ENCODE measurements around the gene UNC5A. TPM values are rescaled to one million over a fixed set of nuclear protein-coding genes. Genes with fewer than 3 reads are reported as not detected.

Gene UNC5A
- total and polyA plus RNA-seq, 11 donors, result 0.09 to 0.43 (median 0.20) TPM; not detected in 7

- WGBS, 4 donors, result 72 to 77% (median 74%) methylated on average over 18 to 19 of the region's 19 CpGs
- intact Hi-C loops (cut with DNase I), result no loop called here
- ATAC-seq, result no peak
Measured at GRCh38 chr5:176857216-176857893, 47.0 kb downstream of the UNC5A start.

GRCh38 chr5:176857894-176858273 is 47.5 kb downstream of the UNC5A start:
- H3K27ac ChIP-seq, result no peak overlapping the region
- no peaks in the 10 kb centered on the region for H3K36me3 ChIP-seq
- ATAC-seq (no peak), DNase-seq (no peak)
- intact Hi-C loops (cut with DNase I), result no loop called here
- no peaks in the 10 kb centered on the region for H3K4me1 ChIP-seq
- peaks cover 0 to 39% (median 10%) of the 10 kb centered on the region in 9 donors for H3K27me3 ChIP-seq
- H3K4me3 ChIP-seq, result no peak overlapping the region
- no peaks in the 10 kb centered on the region for H3K9me3 ChIP-seq
- no peak for TF ChIP-seq POLR2A (IDR thresholded peaks at IDR 0.05)
- TF ChIP-seq CTCF (IDR thresholded peaks at IDR 0.05), result no peak
- WGBS, 4 donors, result 80 to 87% (median 83%) methylated on average over 4 to 11 of the region's 11 CpGs

More at GRCh38 chr5:176857216-176857893, 47.0 kb downstream of the UNC5A start:
- H3K4me1 ChIP-seq, result no peaks in the 10 kb centered on the region
- no peak for DNase-seq
- H3K27ac ChIP-seq, result no peak overlapping the region
- H3K27me3 ChIP-seq, result peaks cover 0 to 34% (median 5%) of the 10 kb centered on the region in 9 donors
- no peak overlapping the region for H3K4me3 ChIP-seq
- no peaks in the 10 kb centered on the region for H3K36me3 ChIP-seq
- TF ChIP-seq POLR2A (IDR thresholded peaks at IDR 0.05), result no peak
- TF ChIP-seq CTCF (IDR thresholded peaks at IDR 0.05), result no peak
- no peaks in the 10 kb centered on the region for H3K9me3 ChIP-seq

GRCh38 chr5:176859916-176860315 is 49.6 kb downstream of the UNC5A start:
- Histone ChIP-seq H3K4me1 (no peaks in the 10 kb centered on the region), H3K27me3 (peaks cover 0 to 56% (median 15%) of the 10 kb centered on the region in 9 donors), H3K4me3 (no peak overlapping the region), H3K27ac (no peak overlapping the region), H3K36me3 (no peaks in the 10 kb centered on the region), H3K9me3 (no peaks in the 10 kb centered on the region)
- intact Hi-C loops (cut with DNase I), result no loop called here
- ATAC-seq (no peak), DNase-seq (no peak)
- 72 to 93% (median 78%) methylated on average over 5 to 10 of the region's 10 CpGs for WGBS, 4 donors
- no peak for TF ChIP-seq CTCF (IDR thresholded peaks at IDR 0.05)
- no peak for TF ChIP-seq POLR2A (IDR thresholded peaks at IDR 0.05)

- no peak for ATAC-seq
- no peaks in the 10 kb centered on the region for H3K9me3 ChIP-seq
- H3K36me3 ChIP-seq, result no peaks in the 10 kb centered on the region
- no peak overlapping the region for H3K27ac ChIP-seq
- WGBS, 4 donors, result 72 to 88% (median 79%) methylated on average over 8 to 11 of the region's 11 CpGs
- H3K4me3 ChIP-seq, result no peak overlapping the region
- no peaks in the 10 kb centered on the region for H3K4me1 ChIP-seq
- peak in 1 of 5 donors; percentile 14 for DNase-seq
- intact Hi-C loops (cut with DNase I), result no loop called here
- TF ChIP-seq CTCF (IDR thresholded peaks at IDR 0.05) (no peak), POLR2A (IDR thresholded peaks at IDR 0.05) (no peak)
- H3K27me3 ChIP-seq, result peaks cover 0 to 56% (median 19%) of the 10 kb centered on the region in 9 donors
Measured at GRCh38 chr5:176860381-176860780, 50.0 kb downstream of the UNC5A start.

Data from heart left ventricle (tissue), 16 donors.